ENCODE measurements around the gene C1orf232.

GRCh38 chr1:26203642-26204318 lies 35.0 kb upstream of the C1orf232 start:
- TF ChIP-seq CTCF (IDR thresholded peaks at IDR 0.05; ENCODE audit: low read depth, low read length, missing input control) (no peak), YY1 (IDR thresholded peaks at IDR 0.05) (no peak), ATF3 (IDR thresholded peaks at IDR 0.05) (no peak)

Measured in liver (tissue), 3 donors.